DND-41 (cell line): Measurements from ENCODE around the gene MICU1.

Source experiments
- ATAC-seq: fragments of 200-7000 bp; cut with Tn5 transposase; 3 replicates; pipeline ENCODE4 v1.9.1; 2021; ENCODE audit warnings: low read depth; ENCODE audit not compliant: insufficient read depth
- DNase-seq: peaks from one replicate; pipeline ENCODE4 v3.0.0-alpha.2; 2020
- H2AFZ ChIP-seq: 2 replicates; pipeline ENCODE4 v1.6.0; 2012; ENCODE audit warnings: low read depth, low read length
- H3K27ac ChIP-seq: 2 replicates; pipeline ENCODE4 v1.5.1; 2012; ENCODE audit warnings: low read length, inconsistent platforms
- H3K27me3 ChIP-seq: fragments of 200-600 bp; sonication (generic); 2 replicates; pipeline ENCODE4 v1.6.0; 2012; ENCODE audit warnings: low read length, mild to moderate bottlenecking, inconsistent platforms; ENCODE audit not compliant: insufficient read depth, poor library complexity
- H3K36me3 ChIP-seq: 2 replicates; pipeline ENCODE4 v1.5.1; 2012; ENCODE audit warnings: low read length, inconsistent platforms; ENCODE audit not compliant: insufficient read depth
- H3K4me1 ChIP-seq: 2 replicates; pipeline ENCODE4 v1.5.1; 2012; ENCODE audit warnings: mild to moderate bottlenecking, low read length; ENCODE audit not compliant: insufficient read depth
- H3K4me2 ChIP-seq: 2 replicates; pipeline ENCODE4 v1.6.0; 2012; ENCODE audit warnings: mild to moderate bottlenecking, moderate library complexity, low read length, inconsistent platforms; ENCODE audit not compliant: insufficient read depth
- H3K4me3 ChIP-seq, 2 experiments: fragments of 200-600 bp in 1 of 2; shearing (Covaris generic) in 1 of 2; 2 replicates each; pipeline ENCODE4 v1.5.1; 2012 to 2016; ENCODE audit warnings: inconsistent platforms in 2 of 2, low read length in 2 of 2, mild to moderate bottlenecking in 2 of 2, low read depth in 1 of 2, moderate library complexity in 1 of 2
- H3K79me2 ChIP-seq: 2 replicates; pipeline ENCODE4 v1.6.0; 2012; ENCODE audit warnings: low read length, inconsistent platforms; ENCODE audit not compliant: insufficient read depth
- H3K9ac ChIP-seq: 2 replicates; pipeline ENCODE4 v1.6.0; 2012; ENCODE audit warnings: low read depth, mild to moderate bottlenecking, inconsistent platforms, low read length, moderate library complexity
- H3K9me3 ChIP-seq: 2 replicates; pipeline ENCODE4 v1.5.1; 2012; ENCODE audit warnings: low read length, moderate library complexity, mild to moderate bottlenecking, inconsistent platforms; ENCODE audit not compliant: insufficient read depth, severe bottlenecking
- H4K20me1 ChIP-seq: 2 replicates; pipeline ENCODE4 v1.6.0; 2012; ENCODE audit warnings: low read length; ENCODE audit not compliant: insufficient read depth
- CTCF ChIP-seq: IDR thresholded peaks from 2 replicates; pipeline ENCODE4 v1.5.1; 2012; ENCODE audit warnings: borderline replicate concordance, low read length, moderate library complexity, mild to moderate bottlenecking; ENCODE audit not compliant: poor library complexity, severe bottlenecking; ENCODE audit errors: extremely low read depth
- EZH2 ChIP-seq: IDR thresholded peaks from 3 replicates; pipeline ENCODE4 v1.6.1; 2012; ENCODE audit warnings: borderline replicate concordance, low read depth, mild to moderate bottlenecking, moderate library complexity, low read length, inconsistent platforms; ENCODE audit not compliant: severe bottlenecking

MICU1 gene

DNA sequence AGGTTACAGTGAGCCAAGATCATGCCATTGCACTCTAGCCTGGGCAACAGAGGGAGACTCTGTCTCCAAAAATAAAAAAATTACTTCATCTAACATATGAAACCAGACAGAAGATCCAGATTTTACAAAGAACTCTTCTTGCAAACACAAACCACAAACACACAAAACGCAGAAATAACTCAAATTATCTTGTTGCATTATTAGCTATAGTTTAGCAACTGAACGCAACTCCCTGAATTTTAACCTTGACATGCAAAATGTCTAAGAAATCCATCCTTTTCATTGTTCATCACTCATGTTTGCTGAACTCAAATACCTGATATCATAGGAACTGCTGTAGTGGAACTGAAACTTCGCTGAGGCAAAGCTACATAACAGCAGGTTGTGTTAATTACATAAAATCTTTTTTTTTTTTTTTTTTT lies 64.1 kb downstream of the MICU1 start:
- Histone ChIP-seq H3K9ac (no peak overlapping the region), H3K27me3 (no peaks in the 10 kb centered on the region), H3K4me2 (no peak overlapping the region), H3K4me1 (no peaks in the 10 kb centered on the region), H3K4me3 (no peak overlapping the region), H2AFZ (no peak overlapping the region), H3K9me3 (no peaks in the 10 kb centered on the region), H3K79me2 (no peaks in the 10 kb centered on the region), H3K27ac (no peak overlapping the region), H4K20me1 (no peaks in the 10 kb centered on the region), H3K36me3 (peaks cover 46% of the 10 kb centered on the region)
- DNase-seq (no peak), ATAC-seq (no peak)
- TF ChIP-seq CTCF (no peak), EZH2 (no peak)

- Histone ChIP-seq H3K27me3 (no peaks in the 10 kb centered on the region), H4K20me1 (no peaks in the 10 kb centered on the region), H3K4me3 (no peak overlapping the region), H3K4me1 (no peaks in the 10 kb centered on the region), H3K9ac (no peak overlapping the region), H3K27ac (no peak overlapping the region), H3K4me2 (no peak overlapping the region), H3K9me3 (no peaks in the 10 kb centered on the region), H2AFZ (no peak overlapping the region), H3K36me3 (peaks cover 31% of the 10 kb centered on the region), H3K79me2 (no peaks in the 10 kb centered on the region)
- ATAC-seq (no peak), DNase-seq (no peak)
- TF ChIP-seq CTCF (no peak), EZH2 (no peak)
Measured at GRCh38 chr10:72557362-72557761, 68.5 kb downstream of the MICU1 start.

GRCh38 chr10:72552857-72553256 lies 73.0 kb downstream of the MICU1 start:
- TF ChIP-seq CTCF, result no peak
- no peak overlapping the region for H3K4me2 ChIP-seq
- no peak overlapping the region for H3K27ac ChIP-seq
- no peak overlapping the region for H2AFZ ChIP-seq
- DNase-seq (no peak), ATAC-seq (no peak)
- no peaks in the 10 kb centered on the region for H3K79me2 ChIP-seq
- H3K9ac ChIP-seq, result no peak overlapping the region
- no peak overlapping the region for H3K4me3 ChIP-seq
- H3K27me3 ChIP-seq, result no peaks in the 10 kb centered on the region
- H4K20me1 ChIP-seq, result no peaks in the 10 kb centered on the region
- H3K36me3 ChIP-seq, result peaks cover 26% of the 10 kb centered on the region
- no peaks in the 10 kb centered on the region for H3K9me3 ChIP-seq
- H3K4me1 ChIP-seq, result no peaks in the 10 kb centered on the region

GRCh38 chr10:72550239-72550638 lies 75.6 kb downstream of the MICU1 start:
- Histone ChIP-seq H3K9ac (no peak overlapping the region), H3K4me3 (no peak overlapping the region), H3K27ac (no peak overlapping the region), H3K79me2 (no peaks in the 10 kb centered on the region), H3K36me3 (peaks cover 36% of the 10 kb centered on the region), H2AFZ (no peak overlapping the region), H4K20me1 (no peaks in the 10 kb centered on the region), H3K4me1 (no peaks in the 10 kb centered on the region), H3K4me2 (no peak overlapping the region), H3K27me3 (no peaks in the 10 kb centered on the region), H3K9me3 (no peaks in the 10 kb centered on the region)
- no peak for TF ChIP-seq EZH2
- TF ChIP-seq CTCF, result no peak
- ATAC-seq (no peak), DNase-seq (no peak)
